Measurements from ENCODE around the gene KAT2A.

KAT2A gene

DNA sequence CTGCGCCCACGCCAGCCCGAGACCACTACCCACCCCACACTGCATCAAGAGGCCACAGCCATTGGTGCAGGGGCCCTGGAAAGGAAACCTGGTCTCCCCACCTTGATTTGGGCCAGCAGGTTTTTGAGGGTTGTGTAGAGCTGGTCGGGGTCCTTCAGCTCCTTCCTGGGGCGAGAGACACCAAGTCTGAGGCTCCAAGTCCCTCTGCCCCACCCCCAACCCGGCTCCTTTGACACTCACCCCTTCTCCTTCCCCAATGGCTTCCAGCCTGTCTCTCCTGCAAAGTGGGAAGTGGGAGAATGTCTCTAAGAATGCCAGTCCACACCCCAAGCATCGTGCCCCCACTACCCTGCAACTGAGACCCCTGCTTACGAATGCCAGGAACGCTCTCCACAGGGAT is 7.0 kb downstream of the KAT2A start:
- DNase-seq (ENCODE audit: low spot score): no peak

- DNase-seq (ENCODE audit: low spot score): no peak
Measured at GRCh38 chr17:42113293-42114069, 7.7 kb downstream of the KAT2A start.

DNA sequence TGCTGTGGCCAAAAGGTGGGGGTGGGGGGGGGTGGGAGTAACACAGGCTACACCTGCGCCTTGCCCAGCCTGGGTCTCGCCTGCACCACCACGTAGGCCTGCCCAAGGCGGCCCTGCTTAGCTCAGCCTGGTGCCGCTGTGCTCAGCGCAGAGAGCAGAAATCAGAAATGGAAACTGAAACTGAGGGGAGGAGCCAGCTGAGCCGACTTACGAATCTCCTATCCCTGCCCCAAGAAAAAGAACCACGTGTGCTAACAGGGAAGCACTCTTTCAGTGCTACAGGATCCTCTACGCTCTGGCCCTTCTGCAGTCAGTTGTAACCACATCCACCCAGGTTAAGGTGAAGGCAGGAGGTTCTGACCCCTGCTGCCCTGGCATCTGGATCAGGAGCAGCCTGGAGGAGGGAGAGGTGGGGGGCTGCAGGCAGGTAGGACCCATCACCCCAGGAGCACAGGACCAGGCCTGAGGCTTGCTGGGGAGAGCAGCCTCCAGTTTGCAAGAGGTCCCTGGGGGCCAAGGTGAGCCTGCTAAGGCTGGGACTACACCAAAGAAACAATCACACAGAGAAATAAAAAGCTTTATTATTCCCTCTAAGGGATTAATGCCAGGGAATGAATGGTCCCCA is 8.5 kb downstream of the KAT2A start, which contains the start of gene DHX58:
TSS of gene DHX58 (minus strand) at position 163 of the 625 bp plus-strand sequence. CDS start 822 bp downstream, outside the sequence.
- DNase-seq (ENCODE audit: low spot score): peak; percentile 75

- DNase-seq (ENCODE audit: low spot score): peak; percentile 29
Measured at GRCh38 chr17:42111871-42112551, 9.2 kb downstream of the KAT2A start.

- no peak for DNase-seq (ENCODE audit: low spot score)
Measured at GRCh38 chr17:42111265-42111636, 9.9 kb downstream of the KAT2A start.

- DNase-seq (ENCODE audit: low spot score): no peak
Measured at GRCh38 chr17:42110301-42111264, 10.6 kb downstream of the KAT2A start.

DNA sequence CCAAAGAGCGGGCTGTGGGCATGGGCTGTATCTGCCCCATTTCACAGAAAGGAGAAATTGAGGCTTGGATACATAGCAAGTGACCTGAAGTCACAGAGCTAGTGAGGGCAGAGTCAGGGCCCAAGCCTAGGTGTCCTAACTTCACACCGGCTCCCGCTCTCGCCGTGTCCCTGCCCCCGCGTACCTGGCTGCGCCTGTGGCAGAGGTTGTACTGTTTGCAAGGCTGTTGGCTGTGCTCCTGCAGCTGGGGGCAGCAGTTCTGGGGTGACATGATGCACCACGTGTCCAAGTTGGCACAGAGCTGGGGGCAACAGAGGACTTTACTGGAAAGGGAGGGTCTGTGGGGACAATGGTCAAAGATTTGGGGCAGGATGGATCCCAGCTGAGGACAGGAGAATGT is 12.1 kb downstream of the KAT2A start:
- no peak for DNase-seq (ENCODE audit: low spot score)

- peak; percentile 29 for DNase-seq (ENCODE audit: low spot score)
Measured at GRCh38 chr17:42107597-42108576, 13.3 kb downstream of the KAT2A start.

GRCh38 chr17:42107124-42107523 is 14.0 kb downstream of the KAT2A start:
- no peak for DNase-seq (ENCODE audit: low spot score)

GRCh38 chr17:42106009-42106408 is 15.2 kb downstream of the KAT2A start:
- DNase-seq (ENCODE audit: low spot score): no peak

- no peak for DNase-seq (ENCODE audit: low spot score)
Measured at GRCh38 chr17:42104264-42104663, 16.9 kb downstream of the KAT2A start.

- no peak for DNase-seq (ENCODE audit: low spot score)
Measured at GRCh38 chr17:42103221-42103954, 17.8 kb downstream of the KAT2A start.

DNA sequence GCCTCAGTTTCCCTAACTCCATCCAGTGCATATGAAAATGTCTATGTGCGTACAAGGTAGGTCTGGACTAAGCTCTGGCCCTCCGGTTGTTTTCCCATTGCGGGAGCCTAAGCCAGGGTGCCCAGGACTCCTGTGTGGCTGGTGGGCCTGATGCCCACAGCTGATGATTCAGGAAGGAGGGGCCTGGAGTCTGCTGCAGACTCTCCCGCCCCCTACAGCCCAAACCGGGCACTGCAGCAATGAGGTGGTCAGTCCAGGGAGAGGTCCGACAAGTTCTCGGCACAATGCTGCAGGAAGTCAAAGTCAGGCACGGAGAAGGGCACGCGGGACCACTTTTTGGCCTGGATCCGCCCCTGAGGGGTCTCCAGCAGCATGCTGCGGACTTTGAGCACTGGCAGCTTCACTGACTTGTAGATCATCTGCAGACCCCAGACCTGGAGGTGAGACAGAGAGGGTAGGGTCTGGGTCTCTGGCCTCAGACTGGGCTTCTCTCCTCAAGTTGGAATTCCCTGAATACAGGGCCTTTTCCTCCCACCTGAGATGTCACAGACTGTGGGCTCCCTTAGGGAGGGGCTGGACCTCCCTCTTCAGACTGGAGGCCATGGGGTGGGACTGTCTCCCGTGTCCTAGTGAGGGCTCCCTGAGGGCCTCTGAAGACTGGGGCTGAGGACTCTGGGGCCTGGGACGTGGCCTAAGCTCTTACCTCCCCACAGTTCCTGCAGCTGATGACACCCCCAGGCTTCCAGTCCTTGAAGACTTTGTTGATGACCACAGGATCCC is 19.5 kb downstream of the KAT2A start:
- peak; percentile 42 for DNase-seq (ENCODE audit: low spot score)

DNA sequence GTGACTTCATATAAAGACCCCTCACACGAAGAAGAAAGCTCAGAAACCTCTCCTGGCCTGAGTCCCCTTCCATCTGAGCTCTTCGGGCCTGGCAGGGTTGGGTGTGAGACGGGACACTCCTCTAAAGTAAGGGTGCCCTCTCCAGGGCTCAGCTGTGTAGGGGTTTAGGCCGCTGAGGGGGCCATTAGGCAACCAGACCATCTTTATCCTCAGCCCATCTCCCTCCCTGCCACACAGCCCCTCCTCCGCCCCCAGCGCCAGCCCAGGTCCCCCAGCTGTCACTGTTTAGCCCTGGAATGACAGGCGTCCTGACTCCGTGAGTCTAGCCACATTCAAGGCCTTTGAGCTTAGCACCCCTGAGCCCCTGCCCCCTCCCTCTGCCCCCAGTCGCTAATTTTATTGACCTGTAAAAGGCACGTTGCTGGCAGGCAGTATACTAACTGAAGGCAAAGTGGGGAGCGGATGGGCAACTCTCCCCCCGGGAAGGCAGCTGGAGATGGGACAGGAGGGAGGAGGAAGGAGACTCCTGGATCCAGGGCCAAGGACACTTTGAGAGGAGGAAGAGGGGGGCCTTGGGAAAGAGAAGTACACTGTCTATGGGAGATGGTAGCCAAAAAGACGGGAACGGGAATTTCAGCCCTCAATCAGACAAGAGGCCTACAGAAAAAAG is 22.3 kb downstream of the KAT2A start:
- DNase-seq (ENCODE audit: low spot score): no peak

DNA sequence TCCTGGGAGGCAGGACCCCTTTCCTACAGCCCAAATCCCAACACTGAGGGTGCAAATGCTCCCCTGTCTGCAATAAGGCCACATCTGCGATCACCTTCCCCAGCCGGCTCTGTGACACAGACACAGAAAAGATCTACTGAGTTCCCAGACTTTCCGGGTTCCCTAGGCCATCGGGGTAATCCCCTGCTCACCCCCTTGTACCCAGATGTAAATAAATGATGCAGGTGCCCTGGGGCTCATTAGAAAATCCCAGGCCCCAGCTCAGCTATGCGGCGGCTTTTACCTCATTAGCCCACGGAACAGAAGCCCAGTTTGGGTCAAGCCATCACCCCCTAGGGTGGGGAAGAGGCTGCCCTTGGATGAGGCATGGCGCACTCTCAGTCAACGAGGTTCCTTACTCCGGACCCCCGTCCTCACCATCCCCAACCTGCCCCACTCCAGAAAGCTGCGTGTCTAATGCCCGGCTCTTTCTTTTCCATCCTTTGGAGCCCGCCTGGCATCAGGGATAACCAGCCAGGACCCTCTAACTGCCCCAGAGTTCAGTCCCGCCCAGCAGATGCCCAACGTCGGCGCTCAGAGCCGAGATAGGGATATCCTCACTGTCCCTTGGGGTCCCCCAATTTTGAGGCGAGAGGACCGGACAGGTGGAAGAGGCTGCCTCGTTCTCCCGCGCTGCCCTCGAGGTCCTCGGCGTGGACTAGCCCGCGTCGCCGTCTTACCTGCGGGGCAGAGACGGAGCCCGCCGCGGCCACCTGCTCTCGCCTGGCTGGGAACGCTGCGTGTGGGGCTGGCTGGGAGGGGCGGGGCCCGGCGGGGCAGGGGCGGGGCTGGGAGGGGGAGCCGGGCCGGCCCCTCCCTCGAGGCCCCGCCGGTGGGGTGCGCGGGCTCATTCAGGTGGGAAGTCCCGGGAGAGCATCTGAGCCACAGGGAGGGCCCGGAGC is 23.2 kb downstream of the KAT2A start, which contains the start of gene ZNF385C:
TSS of gene ZNF385C (minus strand) at position 783 of the 941 bp plus-strand sequence. CDS start 35,417 bp downstream, outside the sequence.
- DNase-seq (ENCODE audit: low spot score): no peak

- no peak for DNase-seq (ENCODE audit: low spot score)
Measured at GRCh38 chr17:42096360-42097111, 24.6 kb downstream of the KAT2A start.
